Activated T-helper 1 cell treated with anti-CD3 and anti-CD28 coated beads, Interleukin-2, amount 50 U/mL, for 16 hours (primary cell): ENCODE measurements around the gene NIFK.

Experiments
- DNase-seq, 2 donors: peaks; one replicate each; pipeline ENCODE4 v3.0.0-alpha.2; 2020; ENCODE audit warnings: low read depth in 1 of 2, low spot score in 1 of 2

The NIFK gene

DNA sequence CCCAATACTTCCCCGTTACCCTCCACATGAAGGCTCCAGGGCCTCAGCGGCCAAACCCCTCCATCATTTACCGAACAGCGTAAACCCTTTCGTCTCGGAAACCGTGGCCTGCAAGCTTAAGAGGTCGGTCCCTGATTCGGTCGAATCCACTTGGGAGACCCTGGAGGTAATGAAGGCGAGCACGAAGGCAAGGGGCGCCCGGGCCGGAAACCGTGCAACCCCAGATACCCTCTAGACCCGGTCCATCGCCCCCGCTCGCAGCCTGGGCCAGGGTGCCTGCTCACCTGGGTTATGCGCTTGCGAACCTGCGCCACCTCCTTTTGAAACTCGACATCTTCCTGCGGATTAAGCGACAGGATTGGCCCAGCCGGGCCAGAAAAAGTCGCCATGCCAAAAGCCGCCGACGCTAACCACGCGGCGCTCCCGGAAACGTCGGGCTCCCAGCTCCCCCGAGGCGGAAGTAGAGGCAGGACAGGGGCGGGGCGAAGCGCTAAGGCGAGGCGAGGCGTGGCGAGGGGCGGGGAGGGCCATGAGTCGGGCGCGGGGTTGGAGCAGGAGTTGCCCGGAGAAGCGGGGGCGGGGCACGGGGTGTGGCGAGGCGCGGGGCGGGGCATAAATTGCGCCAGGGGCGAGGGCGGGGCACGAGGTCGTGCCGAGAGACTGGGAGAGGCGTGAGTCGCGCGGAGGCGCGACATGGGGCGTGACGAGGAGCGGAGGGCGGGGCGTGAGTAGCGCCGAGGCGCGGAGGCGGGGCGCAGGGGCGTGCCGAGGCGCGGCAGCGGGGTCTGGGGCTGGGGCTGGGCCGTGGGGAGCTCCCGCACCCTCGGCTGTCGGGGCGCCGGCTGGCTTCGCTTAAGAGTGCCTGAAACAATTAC, at the start of gene NIFK:
NIFK (minus strand) TSS at position 414 of the 875 bp plus-strand sequence; CDS start at position 389, 25 bp downstream.
- peak; percentile 100 for DNase-seq

DNA sequence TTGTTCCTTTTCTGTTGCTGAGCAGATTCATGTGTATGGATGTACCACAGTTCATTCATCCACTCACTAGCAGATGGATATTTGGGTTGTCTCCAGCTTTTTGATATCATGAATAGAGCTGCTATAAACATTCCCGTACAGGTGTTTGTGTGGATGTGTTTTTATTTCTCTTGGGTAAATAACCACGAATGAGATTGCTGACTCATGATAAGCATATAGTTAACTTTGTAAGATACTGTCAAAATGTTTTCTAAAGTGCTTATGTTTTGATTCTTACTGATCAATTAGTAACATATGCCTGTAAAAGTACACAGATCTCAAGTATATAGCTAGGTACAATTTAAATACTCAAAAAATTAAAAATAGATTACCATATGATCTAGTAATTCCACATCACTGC, 46.5 kb upstream of the NIFK start:
- no peak for DNase-seq

DNA sequence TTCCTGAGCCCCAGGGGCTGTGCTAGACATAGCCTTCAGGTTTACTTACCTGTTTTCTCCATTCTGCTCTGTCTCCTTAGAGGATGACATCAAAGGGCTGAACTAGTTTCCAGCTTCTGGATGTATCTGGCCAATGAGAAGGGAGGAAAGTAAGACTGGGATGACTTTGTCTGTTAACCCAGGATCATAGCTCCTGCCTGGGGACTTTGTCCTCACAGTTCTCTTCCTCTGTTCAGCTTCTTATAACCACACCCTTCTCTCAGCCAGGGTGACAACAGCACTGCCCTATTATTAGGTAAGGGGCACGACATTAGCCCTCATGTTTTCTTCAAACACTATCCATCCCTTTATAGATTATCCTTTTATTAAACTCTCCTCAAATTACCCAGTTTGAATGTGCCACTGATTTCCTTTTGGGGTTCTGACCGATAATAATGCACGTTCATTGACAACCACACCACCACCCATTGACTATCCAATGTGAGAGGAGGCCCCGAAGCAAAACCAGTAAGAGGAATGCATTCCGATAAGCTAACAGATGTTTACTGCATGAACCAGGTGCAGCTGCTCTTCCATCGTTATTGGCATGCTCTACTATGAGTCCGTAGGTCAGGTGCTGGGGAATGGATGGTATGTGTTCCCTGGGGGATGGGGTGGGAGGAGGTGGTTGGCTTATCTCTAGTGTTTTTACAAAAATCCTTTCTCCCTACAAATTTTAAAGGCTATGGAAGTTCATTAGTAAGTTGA, 42.2 kb upstream of the NIFK start:
- no peak for DNase-seq

DNA sequence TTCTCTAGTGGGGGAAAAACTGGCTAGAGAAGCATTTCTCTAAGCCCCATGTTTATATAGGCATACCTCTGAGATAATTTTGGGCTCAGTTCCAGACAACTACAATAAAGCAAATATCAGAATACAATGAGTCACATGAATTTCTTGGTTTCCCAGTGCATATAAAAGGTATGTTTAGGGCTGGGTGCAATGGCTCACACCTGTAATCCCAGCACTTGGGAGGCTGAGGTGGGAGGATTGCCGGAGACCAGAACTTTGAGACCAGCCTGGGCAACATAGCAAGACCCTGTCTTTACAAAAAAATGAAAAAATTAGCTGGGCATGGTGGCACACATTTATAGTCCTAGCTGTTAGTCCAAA, 41.0 kb upstream of the NIFK start:
- DNase-seq, result no peak

DNA sequence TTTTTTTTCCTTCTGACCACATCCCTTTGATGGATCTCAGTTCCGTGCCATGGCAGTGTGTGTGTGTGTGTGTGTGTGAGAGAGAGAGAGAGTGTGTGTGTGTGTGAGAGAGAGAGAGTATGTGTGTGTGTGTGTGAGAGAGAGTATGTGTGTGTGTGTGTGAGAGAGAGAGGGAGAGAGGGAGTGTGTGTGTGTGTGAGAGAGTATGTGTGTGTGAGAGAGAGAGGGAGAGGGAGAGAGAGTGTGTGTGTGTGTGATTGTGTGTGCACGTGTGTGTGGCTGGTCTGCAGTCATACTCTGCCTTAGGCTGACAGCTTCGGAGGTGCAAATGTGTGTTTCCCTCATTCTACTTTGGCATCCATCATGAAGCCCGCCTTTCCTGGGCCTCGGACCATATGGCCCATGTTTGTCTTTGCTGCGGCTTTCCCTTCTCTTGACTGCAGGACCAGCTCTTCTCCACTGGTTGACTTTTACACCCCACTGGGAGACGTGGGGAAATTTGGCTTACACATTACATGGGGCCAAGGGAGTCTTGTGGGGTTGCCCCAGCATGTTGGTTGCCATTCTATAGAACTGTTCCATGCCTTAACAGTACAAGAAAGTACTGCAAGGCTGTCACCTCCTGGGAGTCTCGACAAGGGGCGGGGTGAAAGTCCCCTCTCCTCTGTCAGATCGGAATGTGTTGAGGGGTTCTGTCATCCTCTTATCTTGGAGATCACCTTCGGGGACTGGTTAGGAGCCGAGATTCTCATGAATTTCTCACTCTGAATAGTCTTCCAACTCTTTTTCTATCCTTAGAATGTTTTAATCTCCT, 40.4 kb upstream of the NIFK start:
- no peak for DNase-seq

DNA sequence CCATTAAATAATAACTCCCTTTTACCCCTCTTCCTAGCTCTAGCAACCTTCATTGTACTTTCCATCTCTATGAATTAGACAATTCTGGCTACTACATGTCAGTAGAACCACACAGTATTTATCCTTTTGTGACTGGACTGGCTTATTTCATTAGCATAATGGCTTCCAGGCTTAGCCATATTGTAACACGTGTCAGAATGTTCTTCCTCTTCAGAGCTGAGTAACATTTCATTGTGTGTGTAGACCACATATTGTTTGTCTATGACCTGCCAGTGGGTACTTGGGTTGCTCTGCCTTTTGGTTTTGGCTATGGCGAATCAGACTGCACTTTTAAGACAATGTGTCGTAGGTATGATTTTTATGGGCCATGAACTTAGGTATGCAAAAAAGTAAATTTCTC, 39.7 kb upstream of the NIFK start:
- no peak for DNase-seq

DNA sequence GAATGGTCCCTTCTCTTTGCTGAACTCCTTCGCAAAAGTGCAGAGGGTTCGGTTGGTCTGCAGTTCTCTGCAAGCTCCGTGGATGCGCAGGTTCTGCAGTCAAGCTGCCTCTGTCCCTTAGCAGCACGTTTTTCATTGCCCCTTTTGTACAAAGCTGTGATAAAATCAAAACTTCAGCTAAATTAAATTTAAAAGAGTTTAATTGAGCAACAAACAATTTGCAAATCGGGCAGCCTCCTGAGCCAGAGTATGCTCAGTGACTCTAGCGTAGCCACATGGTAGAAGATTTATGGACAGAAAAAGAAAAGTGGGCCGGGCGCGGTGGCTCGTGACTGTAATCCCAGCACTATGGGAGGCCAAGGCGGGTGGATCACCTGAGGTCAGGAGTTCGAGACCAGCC, 37.6 kb upstream of the NIFK start:
- no peak for DNase-seq

DNA sequence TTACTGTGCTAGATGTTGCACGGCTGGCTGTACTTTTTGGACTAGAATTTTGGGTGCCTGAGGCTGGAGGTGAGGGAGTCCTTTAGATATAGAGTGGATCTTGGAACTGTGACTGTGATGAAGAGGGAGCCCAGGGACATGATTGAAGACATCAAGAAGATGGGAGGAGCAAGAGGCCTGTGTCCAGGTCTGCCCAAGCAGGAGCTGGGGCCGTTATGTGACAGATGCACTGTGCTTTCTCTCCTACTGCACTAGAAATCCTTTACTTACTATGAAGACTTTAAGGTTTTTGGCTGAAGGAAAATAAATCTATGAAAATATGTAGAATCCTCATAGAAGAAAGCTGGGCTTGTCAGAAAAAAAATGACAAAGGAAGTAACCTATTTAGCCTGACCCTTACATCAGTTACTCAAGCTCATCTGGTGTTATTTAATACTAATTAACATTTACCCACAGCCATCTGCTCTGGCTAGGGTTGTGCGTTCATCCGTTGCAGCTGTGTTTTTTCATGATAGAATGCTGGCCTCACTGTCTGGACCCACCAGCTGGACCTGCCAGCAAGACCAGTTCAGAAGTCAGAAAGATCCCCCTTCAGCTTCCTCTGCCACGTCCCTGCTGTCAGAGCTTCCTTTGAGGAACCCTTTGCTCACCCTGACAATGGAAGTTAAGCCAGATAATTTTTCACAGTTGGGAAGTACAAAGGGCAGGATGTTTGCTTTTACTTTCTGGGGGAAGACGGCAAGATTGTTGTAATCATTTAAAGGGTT, 35.5 kb upstream of the NIFK start:
- no peak for DNase-seq

DNA sequence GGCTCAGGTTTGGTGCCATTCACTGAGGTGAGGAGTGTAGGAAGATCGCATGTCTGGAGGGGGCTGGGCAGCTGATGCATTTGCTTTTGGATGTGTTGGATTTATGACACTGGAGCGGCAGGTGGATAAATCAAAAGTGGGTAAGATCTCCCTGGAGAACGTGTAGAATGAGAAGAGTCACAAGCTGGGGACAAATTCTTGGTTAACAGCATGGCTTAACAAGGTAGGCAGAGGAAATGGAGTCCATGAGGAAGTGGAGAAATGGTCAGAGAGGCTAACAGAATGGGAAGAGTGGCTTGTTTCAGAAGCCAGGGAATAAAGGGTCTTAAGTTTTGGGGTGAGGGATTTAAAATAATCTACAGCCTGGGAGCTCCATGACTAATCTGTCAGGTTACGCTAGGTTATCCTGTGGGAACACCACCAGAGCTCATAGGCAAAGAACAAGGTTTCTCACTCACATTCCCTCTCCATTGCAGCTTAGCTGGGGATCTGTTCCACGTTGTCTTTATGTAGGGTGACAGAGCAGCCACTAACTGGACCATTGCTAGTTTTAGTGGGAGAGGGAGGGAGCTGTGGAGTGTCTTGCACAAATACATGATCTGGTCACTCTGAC, 31.6 kb upstream of the NIFK start:
- no peak for DNase-seq

DNA sequence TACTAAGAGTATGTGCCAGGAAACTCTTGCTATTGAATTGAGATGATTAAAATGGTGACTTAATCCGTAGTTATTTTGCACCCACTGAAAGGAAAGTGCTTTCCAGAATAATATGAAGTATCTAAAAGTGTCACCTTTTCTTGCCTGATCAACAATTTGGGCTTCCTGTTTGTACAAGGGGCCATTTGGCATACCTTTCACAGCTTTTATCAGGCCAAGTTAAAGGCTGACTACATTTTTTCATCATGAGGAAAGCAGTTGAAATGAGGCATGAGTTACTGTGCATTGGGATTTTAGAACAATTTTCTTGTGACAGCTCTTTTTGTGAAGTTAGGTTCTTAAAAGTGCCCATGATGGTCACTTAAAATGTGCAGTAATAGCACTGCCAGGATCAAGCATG, 29.9 kb upstream of the NIFK start:
- DNase-seq, result no peak

DNA sequence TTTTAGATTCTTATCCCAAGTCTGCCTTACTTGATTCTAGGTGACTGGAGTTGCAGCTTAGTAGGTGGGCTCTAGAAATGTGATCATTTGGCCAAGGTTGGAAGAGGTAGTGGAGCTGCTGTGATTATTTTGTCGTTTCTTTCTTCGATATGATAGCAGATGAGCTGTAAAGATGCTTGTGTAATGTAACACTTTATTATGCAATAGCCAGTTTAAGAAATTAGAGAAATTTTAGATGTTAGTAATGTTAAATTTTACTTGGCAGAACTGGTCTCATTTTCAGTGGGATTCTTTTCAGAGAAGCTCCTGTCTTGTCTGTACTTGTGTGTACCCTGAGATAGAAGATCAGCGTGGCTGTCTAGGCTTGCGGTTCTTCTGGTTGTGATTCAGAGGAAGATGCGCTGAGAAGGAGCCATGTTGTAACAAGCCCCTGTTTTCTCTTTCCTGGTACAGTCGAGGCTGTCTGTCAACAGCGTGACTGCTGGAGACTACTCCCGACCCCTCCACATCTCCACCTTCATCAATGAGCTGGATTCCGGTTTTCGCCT, 28.1 kb upstream of the NIFK start:
- DNase-seq, result no peak

DNA sequence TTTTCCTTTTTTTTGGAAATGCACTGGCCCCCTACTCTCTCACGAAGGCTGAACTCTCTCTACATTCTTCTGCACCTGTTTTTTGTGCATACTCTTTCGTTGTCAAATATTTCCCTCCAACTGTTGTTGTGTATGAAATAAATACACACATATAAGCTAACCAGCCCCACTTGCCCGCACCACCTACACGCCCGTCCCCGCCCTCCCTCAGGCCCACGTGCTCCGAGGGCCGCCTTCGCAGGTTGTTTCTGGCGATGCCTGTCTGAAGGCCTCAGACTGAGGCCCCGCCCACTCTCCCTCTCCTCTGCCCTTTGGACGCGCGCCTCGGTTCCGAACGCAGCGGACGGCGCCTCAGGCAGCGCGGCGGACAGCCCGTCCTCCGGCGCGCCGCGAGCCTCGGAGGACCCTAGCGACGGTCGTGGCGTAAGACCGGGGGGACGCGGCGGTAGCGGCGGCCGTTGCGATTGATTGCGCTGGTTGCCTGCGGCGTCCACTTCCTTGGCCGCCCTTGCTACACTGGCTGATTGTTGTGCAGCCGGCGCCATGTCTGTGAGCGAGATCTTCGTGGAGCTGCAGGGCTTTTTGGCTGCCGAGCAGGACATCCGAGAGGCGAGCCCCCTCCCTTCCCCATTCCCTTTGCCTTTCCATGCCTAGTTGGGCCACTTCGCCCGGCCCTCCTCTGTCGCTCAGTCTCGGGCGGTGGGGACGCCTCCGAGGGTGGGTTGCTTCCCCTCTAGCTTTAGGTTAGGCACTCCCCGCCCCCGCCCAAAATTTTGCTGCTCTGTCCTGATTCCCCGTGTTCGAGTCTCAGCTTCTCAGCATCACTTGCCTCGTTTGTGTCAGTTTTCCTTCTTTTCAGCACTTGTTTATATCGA, 18.8 kb upstream of the NIFK start, which contains the start of gene TSN:
TSN (plus strand) TSS at position 415 of the 875 bp plus-strand sequence; CDS start at position 544, 129 bp downstream.
- peak; percentile 94 to 95 for DNase-seq

DNA sequence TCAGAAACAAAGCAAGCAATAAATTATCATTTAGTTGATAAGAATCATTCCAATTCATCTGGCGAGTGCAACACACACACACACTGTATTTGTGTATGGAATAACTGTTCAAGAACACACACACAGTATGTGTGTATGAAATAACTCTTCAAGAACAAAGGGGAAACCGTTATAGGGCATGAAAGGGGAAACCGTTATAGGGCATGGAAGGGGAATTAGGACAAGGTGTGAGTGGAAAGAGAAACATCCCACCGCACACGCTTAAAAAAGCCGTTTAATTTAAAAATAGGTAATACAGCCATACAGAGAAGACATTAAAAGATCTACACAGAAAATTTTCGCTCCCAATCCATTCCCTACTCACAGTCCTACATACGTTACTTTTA, 18.2 kb upstream of the NIFK start:
- no peak for DNase-seq

DNA sequence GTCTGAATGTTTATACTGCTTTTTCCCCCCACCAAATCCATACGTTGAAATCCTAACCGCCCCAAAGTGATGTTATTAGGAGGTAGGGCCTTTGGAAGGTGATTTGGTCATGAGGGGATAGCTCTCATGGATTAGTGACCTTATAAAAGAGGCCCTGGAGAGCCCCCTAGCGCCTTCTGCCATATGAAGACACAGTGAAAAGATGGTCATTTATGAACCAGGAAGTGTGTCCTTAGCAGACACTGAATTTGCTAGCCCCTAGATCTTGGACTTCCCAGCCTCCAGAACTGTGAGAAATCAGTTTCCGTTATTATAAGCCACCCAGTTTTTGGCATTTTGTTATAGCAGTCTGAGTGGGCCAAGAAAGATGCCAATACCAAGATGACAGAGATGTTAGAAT, 11.5 kb upstream of the NIFK start:
- no peak for DNase-seq

DNA sequence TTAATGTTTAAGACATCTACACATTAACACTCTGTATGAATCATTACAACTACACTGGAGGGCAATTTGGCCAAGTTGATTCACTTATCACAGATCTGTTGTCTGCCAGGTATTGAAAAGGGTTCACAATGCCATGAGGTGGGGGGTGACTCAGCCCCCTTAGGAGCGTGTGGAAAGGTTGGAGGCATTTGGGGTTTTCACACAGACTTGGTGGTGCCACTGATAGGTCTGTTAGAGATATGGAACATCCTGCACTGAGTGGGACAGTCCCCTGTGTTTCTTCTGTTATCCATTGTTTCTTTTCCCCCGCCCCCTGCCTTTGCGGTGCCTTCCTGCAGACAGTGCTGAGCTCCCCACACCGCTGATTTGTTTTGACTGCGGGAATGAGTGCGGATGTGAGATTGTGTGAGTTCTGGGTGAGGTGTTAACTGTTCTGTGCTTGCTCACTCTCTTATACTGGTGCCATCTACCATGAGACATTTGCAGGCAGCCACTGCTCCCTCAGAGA, 9.4 kb upstream of the NIFK start:
- no peak for DNase-seq

DNA sequence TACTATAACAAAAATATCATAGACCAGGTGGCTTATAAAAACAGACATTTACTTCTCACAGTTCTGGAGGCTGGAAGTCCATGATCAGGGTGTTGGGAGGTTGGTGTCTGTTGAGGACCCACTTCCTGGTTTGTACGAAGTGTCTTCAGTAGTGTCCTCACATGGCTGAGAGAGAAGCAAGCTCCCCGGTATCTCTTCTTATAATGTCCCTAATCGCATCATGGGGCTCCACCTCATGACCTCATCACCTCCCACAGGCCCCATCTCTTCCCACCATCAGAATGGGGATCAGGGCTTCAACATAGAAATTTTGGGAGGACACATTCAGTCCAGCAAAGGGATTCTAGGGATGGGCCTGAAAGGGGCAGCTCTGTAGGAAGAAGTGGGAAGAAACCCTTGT, 4.8 kb upstream of the NIFK start:
- DNase-seq, result no peak

DNA sequence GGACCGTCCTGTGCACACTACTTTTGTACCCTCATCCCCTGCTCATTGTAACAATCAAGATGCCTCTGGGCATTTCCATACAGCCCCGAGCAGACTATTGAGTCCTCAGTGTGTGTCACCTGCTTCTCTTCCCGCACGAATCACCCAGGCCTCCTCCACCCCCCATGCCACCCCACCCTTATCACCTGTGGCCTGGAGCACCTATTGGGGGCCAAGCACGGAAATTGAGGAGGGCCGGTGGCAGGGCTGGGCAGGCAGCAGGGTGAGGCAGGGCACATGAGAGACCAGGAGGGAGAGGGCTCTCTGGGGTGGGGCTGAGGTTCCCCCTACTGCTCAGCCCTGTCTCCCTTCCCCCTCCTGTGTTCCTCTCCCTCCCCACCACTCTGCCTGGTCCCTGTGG, 4.3 kb upstream of the NIFK start:
- no peak for DNase-seq

DNA sequence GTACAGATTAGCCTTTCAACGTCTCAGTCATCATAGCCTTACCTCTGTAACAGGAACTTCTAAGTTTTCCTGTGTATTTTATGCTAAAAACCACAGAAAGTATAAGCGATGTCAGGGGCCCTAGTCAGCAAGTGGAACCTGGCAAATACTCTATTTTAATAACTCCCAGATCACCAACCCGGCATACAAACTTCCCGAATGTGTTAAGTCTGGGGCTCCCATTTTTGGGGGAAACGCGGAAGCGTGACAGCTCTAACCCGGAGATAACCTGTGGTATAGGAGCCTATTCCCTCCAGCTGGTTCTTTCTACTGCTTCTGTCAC, 574 bp downstream of the NIFK start:
- no peak for DNase-seq

DNA sequence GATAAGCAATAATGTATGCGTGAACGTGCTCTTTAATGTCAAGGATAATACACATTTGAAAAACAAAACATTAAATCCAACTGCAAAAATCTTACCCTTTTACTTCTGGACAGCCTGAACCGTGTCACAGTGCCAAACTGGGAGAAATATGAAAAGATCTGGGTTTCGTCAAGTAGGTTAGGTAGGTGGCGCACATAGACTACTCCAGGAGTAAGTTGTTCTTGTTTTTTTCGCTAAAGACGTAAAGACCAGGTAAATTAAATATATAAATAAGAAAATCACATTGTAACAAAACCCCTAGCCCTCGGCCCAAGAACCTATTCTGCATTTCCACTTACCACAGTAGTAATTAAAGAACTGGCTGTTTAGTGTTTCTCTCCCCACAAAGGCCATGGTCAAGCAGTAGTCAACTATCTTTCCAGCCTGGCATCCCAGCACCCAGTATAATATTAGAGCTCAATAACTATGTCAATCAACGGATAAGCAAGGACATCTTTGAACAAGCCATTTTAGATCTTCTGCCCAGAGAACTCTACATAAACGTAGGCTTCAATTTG, 1.1 kb downstream of the NIFK start:
- DNase-seq, result no peak
